GM21825 (cell line): ENCODE measurements around the gene OASL.
A peak's percentile ranks its signal among the peaks of the same experiment; 100 is the strongest.

Experiments used
- ATAC-seq: cut with Tn5 transposase; IDR thresholded peaks from one replicate; pipeline ENCODE4 v1.9.1; 2021; ENCODE audit warnings: mild to moderate bottlenecking, moderate library complexity; ENCODE audit not compliant: unreplicated experiment

OASL gene

DNA sequence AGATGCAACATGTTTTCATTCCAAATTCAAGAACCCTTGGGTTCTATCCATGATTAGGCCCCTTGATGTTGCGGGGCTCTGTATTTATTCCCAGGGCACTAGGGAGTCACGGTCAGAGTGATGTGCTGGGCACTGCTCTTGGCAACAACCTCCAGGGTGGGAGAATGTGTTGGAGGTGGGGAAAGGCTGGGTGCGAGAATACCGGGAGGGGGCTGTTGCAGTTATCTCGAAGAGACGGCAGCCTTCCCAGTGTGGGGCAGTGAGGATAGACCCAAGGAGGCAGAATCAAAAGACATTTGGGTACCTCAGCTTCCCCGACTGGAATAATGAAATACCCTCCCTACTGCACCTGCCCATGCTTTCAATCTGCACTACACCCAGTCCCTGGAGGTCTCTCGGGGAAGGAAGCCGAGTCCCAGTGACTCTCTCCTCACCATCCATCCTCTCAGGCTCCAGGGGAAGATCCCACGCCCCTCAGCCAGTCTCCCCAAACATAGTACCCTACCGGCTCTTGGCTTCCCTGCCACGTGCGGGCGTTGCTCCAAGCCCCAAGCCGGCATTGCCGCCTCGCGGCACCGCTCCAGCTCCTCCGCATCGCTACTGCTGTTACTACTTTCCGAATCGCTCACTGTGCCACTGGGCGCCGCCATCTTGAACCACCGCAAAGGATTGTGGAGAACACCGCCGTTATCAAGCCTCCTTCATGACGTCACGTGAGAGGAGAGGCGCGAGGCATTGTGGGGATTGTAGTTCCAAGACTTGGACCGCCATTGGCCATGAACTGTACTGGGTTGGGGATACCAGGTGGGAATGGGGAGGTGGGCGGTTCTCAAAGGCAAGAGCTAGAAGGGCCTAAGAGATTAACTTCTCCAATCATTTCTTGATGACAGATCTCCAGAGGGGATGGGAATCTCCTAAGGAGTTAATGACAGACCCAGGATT, 22.9 kb downstream of the OASL start, which contains the start of gene C12orf43:
Gene C12orf43 (minus strand): TSS at position 663 of the 942 bp plus-strand sequence. CDS start 13 bp downstream, at position 650.
- peak; percentile 94 for ATAC-seq

DNA sequence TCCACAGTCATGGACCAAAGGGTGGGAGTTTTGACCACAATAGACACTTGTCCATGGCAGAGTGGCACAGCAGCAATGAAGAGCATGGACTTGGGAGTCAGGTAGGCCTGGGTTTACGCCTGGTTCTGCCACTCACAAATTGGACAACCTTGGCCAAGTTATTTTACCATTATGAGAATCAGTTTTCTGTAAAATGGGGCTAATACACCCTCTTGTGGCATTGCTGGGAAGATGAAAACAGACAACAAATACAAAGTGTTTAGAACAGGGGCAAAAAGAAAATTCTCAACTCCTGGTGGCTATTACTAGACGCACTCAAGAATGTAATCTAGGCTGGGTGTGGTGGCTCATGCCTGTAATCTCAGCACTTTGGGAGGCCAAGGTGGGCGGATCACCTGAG, 25.3 kb downstream of the OASL start:
- ATAC-seq = no peak

DNA sequence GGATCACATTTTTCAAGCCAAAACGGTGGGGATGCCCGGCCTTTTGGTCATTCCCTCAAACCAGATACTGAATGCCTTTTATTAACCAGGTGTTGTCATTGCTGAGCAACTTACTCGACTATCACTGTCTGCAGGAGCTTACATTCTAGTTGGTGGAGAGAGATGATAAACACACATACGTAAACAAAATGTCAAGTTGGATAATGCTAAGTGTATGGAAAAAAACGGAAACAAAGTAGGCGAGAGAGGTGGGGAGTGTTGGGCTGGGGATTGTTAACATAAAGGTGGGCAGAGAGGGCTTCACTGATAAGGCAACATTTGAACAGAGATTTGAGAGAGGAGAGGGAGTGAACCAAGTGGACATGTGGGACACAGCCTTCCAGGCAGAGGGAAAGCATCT, 27.2 kb downstream of the OASL start:
- no peak for ATAC-seq

DNA sequence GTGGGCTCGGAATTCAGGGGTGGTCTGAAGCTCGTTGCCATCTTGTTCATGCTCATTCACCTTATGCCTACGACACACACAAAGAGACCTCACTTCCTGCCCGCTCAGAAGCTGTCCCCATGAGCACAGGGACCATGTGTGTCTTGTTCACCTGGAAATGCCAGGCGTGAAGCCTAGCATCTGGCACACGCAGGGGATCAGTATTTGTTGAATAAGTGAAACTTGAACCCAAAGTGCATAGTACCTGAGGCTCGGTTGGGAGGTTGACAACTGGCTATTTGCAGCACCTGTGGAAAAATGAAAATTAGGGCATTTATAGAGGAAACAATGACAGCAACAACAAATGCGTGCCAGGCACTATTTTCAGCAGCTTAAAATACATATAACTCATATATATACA, 28.2 kb downstream of the OASL start:
- ATAC-seq = no peak

DNA sequence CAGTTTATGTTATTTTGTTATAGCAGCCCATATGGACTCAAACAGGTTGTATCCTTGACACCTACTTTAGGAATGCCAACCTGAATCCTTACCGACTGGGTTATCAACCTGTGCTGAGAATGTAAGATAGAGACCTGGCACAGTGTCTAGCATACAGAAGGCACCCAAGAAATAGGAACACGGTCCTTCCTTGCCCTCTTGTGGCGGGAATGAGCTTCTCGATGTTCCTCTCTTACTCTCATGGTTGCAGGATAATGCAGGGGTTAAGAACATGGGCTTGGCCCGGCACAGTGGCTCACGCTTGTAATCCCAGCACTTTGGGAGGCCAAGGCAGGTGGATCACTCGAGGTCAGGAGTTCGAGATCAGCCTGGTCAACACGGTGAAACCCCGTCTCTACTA, 29.3 kb downstream of the OASL start:
- no peak for ATAC-seq

DNA sequence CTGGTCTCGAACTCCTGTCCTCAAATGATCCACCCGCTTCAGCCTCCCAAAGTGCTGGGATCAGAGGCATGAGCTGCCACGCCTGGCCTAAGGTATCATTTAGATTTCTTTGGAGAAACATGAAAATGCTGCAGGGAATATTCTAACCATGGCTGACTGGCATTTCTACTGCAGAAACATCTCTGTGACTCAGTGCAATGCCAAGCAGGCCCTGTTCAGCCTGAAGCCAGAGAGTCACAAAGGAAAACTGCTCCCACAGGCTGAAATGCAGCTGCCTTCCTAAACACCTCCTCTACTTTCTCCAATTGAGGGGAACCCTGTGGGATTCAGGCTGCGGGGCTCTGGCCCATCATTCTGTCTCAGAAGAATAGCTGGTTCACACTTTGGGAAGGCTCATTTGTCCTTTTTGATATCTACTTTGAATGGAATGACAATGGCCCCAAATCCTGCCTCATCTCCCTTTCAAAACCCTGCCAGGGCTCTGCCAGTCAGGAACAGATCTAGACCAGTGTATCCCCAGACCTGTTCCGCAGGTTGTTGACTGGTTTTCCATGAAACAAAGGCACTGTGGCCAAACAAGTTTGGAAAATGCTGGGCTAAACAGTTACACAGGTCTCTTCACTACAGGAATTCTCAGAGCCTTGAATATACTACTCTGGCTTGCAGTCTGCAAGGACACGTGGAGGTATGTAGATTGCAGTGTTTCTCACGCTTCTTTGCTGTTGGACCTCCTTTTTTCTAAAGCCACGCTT, 30.5 kb downstream of the OASL start:
- no peak for ATAC-seq

DNA sequence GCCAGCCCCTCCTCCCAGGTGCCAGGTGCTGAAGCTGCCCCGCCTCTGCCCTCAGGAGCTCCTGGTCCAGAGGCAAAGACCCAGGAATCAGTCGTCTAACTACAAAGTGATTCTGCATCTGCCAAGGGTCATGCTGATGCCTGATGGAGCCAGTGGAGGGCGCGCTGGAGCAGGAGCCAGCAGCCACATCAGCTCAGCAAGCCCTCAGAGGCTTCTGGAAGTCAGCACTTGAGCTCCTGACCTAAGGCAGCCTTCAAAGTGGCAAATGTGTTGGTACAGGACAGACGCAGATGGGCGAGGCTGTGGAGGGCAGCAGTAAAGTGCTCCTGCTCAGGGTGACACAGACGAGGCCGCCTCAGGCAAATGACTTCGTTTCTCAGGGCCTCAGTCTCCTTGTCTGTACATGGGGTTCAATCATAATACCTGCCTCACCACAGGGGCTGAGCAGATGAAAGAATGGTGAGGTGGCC, 33.7 kb downstream of the OASL start:
- ATAC-seq = no peak

DNA sequence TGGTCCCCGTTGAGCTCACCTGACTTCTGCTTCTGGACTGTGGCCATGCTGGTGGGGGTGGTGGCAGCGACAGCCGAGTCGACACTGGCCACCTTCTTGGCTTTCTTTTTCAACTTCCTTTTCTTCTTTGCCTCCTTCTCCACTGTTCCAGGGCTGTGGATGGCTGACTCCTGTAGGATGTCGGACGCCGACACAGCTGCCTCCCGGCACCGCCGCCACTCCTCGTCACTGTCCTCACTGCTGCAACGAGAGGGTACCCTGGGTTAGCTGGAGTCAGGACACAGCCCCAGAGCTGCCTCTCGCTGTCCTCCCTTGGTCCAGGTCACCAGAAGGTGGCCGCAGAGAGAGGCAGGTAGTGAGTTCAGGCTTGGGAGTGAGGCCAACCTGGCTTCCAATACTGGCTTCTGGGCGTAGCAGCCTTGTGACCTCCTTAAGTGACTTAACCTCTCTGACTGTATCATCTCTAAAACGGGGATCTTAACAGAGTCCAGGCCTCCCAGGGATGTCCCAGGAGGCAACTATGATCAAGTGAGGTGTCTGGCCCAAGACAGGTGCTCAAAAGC, 34.7 kb downstream of the OASL start:
- ATAC-seq = no peak

DNA sequence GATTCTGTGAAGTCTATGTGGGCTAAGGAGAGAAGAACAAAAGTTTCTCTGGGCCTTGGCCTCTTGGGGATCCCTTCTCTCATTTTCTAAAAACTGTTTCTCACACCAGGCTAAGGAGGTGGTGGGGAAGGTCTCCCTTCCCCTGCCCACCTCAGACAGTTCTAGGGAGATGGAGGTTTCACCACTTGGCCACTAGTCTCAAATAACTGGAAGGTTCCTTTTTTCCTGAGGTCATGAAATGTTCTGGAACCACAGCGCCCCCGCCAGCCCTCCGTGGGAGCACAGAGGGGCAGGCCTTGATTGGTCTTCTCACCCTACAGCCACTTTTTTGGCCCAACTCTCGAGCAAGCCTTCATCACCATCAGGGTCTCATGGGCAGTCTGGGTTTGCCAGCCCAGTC, 35.4 kb downstream of the OASL start:
- ATAC-seq = no peak

DNA sequence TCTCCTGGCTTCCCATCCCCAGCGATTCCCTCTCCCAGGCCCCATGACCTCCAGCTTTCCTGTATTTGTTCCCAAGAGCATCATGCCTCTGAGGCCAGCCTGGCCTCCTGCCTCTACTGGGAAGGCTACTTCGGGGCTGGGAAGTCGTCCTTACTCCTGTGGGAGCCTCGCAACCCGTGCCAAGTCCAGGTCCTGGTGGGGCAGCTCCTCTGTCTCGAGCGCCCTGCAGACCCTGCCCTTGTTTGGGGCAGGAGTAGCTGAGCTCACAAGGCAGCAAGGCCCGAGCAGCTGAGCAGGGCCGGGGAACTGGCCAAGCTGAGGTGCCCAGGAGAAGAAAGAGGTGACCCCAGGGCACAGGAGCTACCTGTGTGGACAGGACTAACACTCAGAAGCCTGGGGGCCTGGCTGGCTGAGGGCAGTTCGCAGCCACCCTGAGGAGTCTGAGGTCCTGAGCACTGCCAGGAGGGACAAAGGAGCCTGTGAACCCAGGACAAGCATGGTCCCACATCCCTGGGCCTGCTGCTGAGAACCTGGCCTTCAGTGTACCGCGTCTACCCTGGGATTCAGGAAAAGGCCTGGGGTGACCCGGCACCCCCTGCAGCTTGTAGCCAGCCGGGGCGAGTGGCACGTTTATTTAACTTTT, 37.1 kb downstream of the OASL start:
- ATAC-seq = no peak

DNA sequence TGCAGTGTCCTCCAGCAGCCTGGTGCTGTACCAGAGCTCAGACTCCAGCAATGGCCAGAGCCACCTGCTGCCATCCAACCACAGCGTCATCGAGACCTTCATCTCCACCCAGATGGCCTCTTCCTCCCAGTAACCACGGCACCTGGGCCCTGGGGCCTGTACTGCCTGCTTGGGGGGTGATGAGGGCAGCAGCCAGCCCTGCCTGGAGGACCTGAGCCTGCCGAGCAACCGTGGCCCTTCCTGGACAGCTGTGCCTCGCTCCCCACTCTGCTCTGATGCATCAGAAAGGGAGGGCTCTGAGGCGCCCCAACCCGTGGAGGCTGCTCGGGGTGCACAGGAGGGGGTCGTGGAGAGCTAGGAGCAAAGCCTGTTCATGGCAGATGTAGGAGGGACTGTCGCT, 38.0 kb downstream of the OASL start:
- ATAC-seq = no peak

DNA sequence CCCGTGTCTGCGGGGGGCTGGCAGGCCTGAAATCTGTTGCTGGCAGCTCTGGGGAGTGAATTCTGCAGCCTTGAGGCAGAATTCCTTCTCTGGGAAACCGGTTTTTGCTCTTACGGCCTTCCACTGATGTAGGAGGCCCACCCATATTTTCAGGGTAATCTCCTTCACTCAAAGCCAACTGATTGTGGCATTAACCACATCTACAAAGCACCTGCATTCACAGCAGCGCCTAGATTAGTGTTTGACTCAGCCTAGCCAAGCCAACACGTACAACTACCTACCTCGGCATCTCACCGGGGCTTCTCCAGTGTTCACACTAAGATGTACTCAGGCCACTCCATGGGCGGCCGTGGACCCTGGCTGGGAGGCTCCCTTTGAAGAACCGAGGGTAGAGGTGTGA, 38.5 kb downstream of the OASL start:
- ATAC-seq = no peak

DNA sequence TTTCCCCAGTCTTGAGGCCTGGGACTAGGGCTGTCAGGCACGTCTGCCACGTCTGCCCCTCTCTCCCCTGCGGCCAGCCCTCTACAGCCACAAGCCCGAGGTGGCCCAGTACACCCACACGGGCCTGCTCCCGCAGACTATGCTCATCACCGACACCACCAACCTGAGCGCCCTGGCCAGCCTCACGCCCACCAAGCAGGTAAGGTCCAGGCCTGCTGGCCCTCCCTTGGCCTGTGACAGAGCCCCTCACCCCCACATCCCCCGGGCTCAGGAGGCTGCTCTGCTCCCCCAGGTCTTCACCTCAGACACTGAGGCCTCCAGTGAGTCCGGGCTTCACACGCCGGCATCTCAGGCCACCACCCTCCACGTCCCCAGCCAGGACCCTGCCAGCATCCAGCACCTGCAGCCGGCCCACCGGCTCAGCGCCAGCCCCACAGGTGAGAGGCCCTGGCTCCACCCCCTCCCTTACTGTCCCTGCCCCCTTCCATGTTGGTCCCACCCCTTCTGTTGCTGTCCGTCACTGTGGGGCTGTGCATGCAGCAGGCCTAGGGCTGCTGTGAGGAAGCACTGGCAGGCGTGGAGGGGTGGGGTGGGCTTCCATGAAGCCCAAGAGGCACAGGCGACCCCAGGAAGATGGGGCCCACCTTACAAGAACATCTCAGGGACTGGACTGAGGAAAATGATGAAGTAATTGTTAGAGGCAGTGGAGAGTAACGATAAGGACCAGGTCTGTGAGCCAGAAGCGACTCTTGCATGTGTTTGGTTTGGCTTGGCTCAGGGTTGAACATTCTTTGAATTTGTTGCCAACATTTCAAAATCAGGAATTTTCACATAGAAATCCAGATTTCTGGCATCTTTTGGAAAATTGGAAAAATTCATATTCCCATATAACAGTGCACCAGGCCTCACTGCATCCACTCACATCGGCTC, 39.6 kb downstream of the OASL start:
- no peak for ATAC-seq

DNA sequence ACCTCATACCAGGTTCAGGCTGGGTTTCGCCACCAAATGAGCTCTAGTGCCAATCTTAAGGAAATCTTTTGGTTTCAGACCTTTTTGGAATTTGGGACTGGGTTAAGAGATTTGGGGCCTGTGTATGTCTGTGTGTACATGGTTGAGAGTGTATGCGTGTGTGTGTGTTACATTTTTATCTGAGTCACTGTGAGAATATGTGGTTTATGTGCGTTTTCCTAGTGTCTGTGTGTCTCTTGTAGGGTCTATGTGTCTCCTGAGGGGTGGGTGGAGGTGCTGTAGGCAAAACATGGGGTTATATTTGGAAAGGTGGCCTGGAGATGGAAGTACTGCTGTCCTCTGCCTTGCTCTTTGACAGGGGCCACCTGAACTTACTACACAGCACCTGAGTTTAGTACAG, 40.6 kb downstream of the OASL start:
- ATAC-seq = no peak

DNA sequence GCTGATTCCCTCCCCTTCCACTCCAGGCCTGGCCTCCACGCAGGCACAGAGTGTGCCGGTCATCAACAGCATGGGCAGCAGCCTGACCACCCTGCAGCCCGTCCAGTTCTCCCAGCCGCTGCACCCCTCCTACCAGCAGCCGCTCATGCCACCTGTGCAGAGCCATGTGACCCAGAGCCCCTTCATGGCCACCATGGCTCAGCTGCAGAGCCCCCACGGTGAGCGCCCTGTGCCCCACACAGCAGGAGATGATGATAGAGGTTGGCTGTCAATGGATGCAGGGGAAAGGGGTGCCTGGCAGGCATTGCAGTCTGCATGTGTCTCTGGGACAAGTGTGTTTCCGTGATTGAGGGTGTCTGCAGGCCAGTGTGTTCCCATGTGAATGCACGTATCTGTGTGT, 41.6 kb downstream of the OASL start:
- ATAC-seq = no peak

DNA sequence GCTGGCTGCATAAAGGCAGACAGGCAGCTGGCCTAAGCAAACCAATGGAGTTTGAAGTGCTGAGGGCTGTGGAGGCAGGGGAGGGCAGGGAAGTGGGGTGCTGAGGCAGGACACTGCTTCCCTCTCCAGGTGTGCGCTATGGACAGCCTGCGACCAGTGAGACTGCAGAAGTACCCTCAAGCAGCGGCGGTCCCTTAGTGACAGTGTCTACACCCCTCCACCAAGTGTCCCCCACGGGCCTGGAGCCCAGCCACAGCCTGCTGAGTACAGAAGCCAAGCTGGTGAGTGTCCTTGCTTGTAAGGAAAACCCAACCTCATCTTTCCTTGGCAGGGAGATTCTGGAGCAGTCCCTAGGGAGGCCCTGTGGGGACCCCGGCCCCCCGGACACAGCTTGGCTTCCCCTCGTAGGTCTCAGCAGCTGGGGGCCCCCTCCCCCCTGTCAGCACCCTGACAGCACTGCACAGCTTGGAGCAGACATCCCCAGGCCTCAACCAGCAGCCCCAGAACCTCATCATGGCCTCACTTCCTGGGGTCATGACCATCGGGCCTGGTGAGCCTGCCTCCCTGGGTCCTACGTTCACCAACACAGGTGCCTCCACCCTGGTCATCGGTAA, 42.8 kb downstream of the OASL start:
- ATAC-seq = no peak

DNA sequence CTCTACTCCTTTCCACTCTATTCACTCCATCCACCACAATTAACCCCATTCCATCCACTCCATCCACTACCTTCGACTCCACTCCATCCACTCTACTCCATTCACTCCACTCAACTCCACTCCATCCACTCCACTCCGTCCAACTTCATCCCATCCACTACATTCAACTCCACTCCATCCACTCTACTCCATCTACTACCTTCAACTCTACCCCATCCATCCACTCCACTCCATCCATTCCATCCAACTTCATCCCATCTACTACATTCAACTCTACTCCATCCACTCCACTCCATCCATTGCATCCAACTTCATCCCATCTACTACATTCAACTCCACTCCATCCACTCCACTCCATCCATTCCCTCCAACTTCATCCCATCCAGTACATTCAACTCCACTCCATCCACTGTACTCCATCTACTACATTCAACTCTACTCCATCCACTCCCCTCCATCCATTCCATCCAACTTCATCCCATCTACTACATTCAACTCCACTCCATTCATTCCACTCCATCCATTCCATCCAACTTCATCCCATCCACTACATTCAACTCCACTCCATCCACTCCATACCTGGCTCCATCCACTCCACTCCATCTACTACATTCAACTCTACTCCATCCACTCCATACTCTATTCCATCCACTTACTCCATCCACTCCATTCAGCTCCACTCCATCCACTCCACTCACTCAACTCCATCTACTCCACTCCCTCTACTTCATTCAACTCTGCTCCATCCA, 44.3 kb downstream of the OASL start:
- no peak for ATAC-seq

DNA sequence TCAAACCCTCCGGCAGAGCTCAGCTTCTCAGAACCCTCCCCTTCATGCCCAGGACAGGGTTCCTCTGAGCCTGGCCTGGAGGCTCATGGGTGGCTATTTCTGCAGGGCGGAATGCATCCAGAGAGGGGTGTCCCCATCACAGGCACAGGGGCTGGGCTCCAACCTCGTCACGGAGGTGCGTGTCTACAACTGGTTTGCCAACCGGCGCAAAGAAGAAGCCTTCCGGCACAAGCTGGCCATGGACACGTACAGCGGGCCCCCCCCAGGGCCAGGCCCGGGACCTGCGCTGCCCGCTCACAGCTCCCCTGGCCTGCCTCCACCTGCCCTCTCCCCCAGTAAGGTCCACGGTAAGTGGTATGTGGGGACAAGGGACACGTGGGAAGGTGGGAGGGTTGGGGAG, 45.0 kb downstream of the OASL start:
- no peak for ATAC-seq

DNA sequence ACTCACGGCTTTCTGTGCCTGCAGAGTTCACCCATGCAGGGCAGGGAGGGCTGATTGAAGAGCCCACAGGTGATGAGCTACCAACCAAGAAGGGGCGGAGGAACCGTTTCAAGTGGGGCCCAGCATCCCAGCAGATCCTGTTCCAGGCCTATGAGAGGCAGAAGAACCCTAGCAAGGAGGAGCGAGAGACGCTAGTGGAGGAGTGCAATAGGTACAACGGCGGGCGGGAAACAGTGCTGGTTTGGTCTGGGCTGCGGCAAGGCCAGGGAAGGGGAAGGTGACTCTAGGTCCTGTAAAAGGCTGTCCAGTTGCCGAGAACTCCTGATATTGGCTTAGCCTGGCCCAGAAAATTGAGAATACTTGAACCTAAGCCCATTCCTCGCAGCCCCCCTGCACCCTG, 45.5 kb downstream of the OASL start:
- ATAC-seq = no peak
